ENCODE measurements around the gene VPS35. TPM values are rescaled to one million over a fixed set of nuclear protein-coding genes. Genes with fewer than 3 reads are reported as not detected.

The VPS35 gene
- total RNA-seq, 1 experiment from 2014 or later: 86.8 TPM

DNA sequence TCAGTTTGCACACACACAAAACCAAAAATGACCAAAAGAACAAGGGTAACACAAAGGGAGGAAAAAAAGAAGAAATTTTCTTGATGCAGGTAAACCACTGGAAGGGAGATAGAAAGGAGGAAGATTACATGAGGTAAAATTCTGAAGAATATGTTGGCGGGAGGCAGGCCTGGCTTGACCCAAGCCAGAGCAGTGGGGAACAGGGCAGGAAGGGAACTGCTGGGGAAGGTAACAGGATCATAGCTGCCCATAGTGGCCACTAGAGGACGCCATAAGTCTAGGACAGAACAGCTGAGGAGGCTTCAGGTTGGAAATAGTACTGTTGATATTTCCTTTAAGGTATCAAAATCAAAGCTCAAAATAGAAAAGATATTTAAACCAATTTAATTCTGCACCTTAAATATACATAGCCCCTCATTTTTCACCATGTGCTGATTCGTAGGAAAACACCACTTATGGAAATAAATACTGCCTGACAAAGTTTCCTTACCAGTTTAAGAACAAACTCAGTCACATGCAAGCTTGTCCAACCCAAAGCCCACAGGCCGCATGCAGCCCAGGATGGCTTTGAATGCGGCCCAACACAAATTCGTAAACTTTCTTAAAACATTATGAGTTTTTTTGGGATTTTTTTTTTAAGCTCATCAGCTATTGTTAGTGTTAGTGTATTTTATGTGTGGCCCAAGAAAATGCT lies 15.5 kb downstream of the VPS35 start:
- no peaks in the 10 kb centered on the region for H3K4me1 ChIP-seq (ENCODE audit: control insufficient read depth, insufficient read depth, low read length)
- no TSS peak for BruUV-seq (replicated peaks)
- intact Hi-C loops (cut with micrococcal nuclease; ENCODE audit: unreplicated experiment) (loop anchor here (5.0 kb wide), 1 partner anchor 129 kb away; no protein-coding TSS in a partner anchor), in situ Hi-C loops (cut with HindIII; ENCODE audit: low pct_unique_long_range_greater_than_20kb, low sequenced_read_pairs) (no loop called here)
- TF ChIP-seq, protein P1, sequence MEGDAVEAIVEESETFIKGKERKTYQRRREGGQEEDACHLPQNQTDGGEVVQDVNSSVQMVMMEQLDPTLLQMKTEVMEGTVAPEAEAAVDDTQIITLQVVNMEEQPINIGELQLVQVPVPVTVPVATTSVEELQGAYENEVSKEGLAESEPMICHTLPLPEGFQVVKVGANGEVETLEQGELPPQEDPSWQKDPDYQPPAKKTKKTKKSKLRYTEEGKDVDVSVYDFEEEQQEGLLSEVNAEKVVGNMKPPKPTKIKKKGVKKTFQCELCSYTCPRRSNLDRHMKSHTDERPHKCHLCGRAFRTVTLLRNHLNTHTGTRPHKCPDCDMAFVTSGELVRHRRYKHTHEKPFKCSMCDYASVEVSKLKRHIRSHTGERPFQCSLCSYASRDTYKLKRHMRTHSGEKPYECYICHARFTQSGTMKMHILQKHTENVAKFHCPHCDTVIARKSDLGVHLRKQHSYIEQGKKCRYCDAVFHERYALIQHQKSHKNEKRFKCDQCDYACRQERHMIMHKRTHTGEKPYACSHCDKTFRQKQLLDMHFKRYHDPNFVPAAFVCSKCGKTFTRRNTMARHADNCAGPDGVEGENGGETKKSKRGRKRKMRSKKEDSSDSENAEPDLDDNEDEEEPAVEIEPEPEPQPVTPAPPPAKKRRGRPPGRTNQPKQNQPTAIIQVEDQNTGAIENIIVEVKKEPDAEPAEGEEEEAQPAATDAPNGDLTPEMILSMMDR (IDR thresholded peaks at IDR 0.05): peak; percentile 92
- TF ChIP-seq POLR2AphosphoS5 (IDR thresholded peaks at IDR 0.05; ENCODE audit: low read depth, low read length): no peak
- H3K27ac ChIP-seq (ENCODE audit: low read length): no peak overlapping the region
- CTCF ChIA-PET: interaction anchor here (1.1 to 1.3 kb wide), 3 partner anchors 116 to 129 kb away, joined by 5 to 18 read pairs (median 7); no protein-coding TSS in a partner anchor
- DNase-seq (ENCODE audit: low read depth, low spot score) (no peak), ATAC-seq (peak; percentile 96)
- POLR2A ChIA-PET: no interaction called here
- H3K36me3 ChIP-seq (ENCODE audit: control insufficient read depth, insufficient read depth, low read length): peaks cover 21% of the 10 kb centered on the region
- H3K4me3 ChIP-seq (ENCODE audit: low read depth in 2 of 2, low read length in 2 of 2): no peak overlapping the region
- no peaks in the 10 kb centered on the region for H3K9me3 ChIP-seq (ENCODE audit: control insufficient read depth, insufficient read depth, low read depth, low read length)
- H3K27me3 ChIP-seq (ENCODE audit: control insufficient read depth, insufficient read depth, low read length): no peaks in the 10 kb centered on the region

DNA sequence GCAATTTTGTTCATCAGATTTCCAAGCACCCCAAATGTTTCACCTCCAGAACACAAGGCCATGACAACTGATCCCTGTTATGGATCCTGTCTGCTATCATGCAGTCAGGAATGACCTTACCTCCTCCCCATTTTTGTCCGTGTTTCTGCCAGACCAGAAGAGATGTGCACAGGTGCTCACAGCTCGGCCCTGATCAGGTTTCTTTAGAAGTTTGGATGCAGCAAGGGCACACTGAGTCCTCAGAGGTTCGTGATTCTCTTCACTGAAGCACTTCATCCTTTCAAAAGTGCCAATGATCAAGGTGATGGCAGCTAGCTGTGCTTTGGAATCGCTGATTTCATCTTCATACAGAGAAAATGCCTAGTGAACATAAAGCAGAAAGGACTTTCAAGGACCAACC lies 26.9 kb downstream of the VPS35 start:
- DNase-seq (ENCODE audit: low read depth, low spot score) (no peak), ATAC-seq (no peak)
- Histone ChIP-seq H3K27me3 (ENCODE audit: control insufficient read depth, insufficient read depth, low read length) (no peaks in the 10 kb centered on the region), H3K9me3 (ENCODE audit: control insufficient read depth, insufficient read depth, low read depth, low read length) (no peaks in the 10 kb centered on the region), H3K36me3 (ENCODE audit: control insufficient read depth, insufficient read depth, low read length) (peaks cover 11% of the 10 kb centered on the region), H3K4me1 (ENCODE audit: control insufficient read depth, insufficient read depth, low read length) (no peaks in the 10 kb centered on the region), H3K4me3 (ENCODE audit: low read depth in 2 of 2, low read length in 2 of 2) (no peak overlapping the region), H3K27ac (ENCODE audit: low read length) (no peak overlapping the region)
- TF ChIP-seq, protein P1 (IDR thresholded peaks at IDR 0.05): no peak
- no peak for TF ChIP-seq TCF7L2 (IDR thresholded peaks at IDR 0.05; ENCODE audit: low read depth, low read length)
- no peak for TF ChIP-seq POLR2AphosphoS5 (IDR thresholded peaks at IDR 0.05; ENCODE audit: low read depth, low read length)
- TF ChIP-seq, protein P2, sequence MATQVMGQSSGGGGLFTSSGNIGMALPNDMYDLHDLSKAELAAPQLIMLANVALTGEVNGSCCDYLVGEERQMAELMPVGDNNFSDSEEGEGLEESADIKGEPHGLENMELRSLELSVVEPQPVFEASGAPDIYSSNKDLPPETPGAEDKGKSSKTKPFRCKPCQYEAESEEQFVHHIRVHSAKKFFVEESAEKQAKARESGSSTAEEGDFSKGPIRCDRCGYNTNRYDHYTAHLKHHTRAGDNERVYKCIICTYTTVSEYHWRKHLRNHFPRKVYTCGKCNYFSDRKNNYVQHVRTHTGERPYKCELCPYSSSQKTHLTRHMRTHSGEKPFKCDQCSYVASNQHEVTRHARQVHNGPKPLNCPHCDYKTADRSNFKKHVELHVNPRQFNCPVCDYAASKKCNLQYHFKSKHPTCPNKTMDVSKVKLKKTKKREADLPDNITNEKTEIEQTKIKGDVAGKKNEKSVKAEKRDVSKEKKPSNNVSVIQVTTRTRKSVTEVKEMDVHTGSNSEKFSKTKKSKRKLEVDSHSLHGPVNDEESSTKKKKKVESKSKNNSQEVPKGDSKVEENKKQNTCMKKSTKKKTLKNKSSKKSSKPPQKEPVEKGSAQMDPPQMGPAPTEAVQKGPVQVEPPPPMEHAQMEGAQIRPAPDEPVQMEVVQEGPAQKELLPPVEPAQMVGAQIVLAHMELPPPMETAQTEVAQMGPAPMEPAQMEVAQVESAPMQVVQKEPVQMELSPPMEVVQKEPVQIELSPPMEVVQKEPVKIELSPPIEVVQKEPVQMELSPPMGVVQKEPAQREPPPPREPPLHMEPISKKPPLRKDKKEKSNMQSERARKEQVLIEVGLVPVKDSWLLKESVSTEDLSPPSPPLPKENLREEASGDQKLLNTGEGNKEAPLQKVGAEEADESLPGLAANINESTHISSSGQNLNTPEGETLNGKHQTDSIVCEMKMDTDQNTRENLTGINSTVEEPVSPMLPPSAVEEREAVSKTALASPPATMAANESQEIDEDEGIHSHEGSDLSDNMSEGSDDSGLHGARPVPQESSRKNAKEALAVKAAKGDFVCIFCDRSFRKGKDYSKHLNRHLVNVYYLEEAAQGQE (IDR thresholded peaks at IDR 0.05; ENCODE audit: insufficient read depth in 1 of 2, low read depth in 2 of 2, low read length in 1 of 2): no peak
- no peak for TF ChIP-seq SIN3A (IDR thresholded peaks at IDR 0.05; ENCODE audit: borderline replicate concordance, insufficient read depth, low read depth, low read length)
- in situ Hi-C loops (cut with HindIII; ENCODE audit: low pct_unique_long_range_greater_than_20kb, low sequenced_read_pairs) (no loop called here), intact Hi-C loops (cut with micrococcal nuclease; ENCODE audit: unreplicated experiment) (no loop called here)
- ChIA-PET CTCF (no interaction called here), POLR2A (no interaction called here)
- BruUV-seq (replicated peaks): no TSS peak

Measured in Panc1 (cell line).